Measurements from ENCODE around the gene NBPF12. TPM values are rescaled to one million over a fixed set of nuclear protein-coding genes. Genes with fewer than 3 reads are reported as not detected.
A peak's percentile ranks its signal among the peaks of the same experiment; 100 is the strongest.
"Not testable (repeated sequence)": the region's sequence is repeated elsewhere in the genome, so short reads cannot be mapped to it uniquely, and the experiment has no call there.

NBPF12 gene, protein sequence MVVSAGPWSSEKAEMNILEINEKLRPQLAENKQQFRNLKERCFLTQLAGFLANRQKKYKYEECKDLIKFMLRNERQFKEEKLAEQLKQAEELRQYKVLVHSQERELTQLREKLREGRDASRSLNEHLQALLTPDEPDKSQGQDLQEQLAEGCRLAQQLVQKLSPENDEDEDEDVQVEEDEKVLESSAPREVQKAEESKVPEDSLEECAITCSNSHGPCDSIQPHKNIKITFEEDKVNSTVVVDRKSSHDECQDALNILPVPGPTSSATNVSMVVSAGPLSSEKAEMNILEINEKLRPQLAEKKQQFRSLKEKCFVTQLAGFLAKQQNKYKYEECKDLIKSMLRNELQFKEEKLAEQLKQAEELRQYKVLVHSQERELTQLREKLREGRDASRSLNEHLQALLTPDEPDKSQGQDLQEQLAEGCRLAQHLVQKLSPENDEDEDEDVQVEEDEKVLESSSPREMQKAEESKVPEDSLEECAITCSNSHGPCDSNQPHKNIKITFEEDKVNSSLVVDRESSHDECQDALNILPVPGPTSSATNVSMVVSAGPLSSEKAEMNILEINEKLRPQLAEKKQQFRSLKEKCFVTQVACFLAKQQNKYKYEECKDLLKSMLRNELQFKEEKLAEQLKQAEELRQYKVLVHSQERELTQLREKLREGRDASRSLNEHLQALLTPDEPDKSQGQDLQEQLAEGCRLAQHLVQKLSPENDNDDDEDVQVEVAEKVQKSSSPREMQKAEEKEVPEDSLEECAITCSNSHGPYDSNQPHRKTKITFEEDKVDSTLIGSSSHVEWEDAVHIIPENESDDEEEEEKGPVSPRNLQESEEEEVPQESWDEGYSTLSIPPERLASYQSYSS (N-terminal part only)
- 10 to 100 TPM; 30.7 to 33.9 TPM for total RNA-seq
- polyA plus RNA-seq (2013, experiment 1 of 2) = 14.7 TPM
- 15.5 TPM for polyA plus RNA-seq (2013, experiment 2 of 2)
- long read RNA-seq, experiment 1, partial matches to known transcripts = 4 of 18 reads
- long read RNA-seq, experiment 1, other reads (novel, unspliced or antisense) = 14 of 18 reads
- long read RNA-seq, experiment 2, partial matches to known transcripts = 7 of 52 reads
- long read RNA-seq, experiment 2, other reads (novel, unspliced or antisense) = 45 of 52 reads
- long read RNA-seq, experiment 3, partial matches to known transcripts = 23 of 120 reads
- long read RNA-seq, experiment 3, other reads (novel, unspliced or antisense) = 97 of 120 reads
- long read RNA-seq, experiment 4, partial matches to known transcripts = 1 of 2 reads
- long read RNA-seq, experiment 4, other reads (novel, unspliced or antisense) = 1 of 2 reads

DNA sequence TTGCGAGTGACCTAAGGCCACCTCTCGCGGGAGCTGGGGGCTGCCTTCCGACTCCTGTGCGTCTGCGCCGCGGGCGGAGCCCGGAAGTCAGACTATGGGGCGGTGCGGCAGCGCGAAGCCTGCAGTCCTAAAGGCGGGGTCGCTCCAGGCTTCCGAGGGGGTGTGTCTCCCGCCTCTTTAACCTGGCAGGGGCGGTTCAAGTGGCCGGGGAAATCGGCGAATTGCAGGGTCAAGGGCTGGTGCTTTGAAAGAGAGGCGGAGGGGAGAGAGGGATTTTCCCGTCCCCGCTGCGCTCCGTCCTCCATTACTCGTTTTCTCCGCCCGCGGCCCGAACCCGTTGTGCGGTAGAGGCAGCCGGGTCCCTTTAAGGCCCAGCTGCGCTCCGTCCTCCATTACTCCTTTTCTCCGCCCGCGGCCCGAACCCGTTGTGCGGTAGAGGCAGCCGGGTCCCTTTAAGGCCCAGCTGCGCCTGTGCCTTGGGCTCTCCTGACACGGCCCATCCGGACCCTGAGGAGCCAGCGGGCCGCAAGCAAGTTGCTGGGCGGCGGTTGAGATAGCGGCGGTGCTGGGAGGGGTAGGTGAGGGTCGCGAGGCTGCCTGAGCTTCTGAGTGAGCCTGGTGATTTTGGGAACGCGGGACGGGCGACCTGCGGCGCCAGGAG is at the start of gene NBPF12:
TSS of gene NBPF12 (plus strand) at position 83 of the 661 bp plus-strand sequence. CDS start 21,820 bp downstream, outside the sequence.
- WGBS, 2 experiments (ENCODE audit: insufficient coverage in 1 of 2, insufficient read length in 1 of 2) = 0% methylated on average over 53 of the region's 61 CpGs; no CpG with 5 or more reads in 1 of the 2 experiments
- not testable (repeated sequence) for H3K27me3 Mint-ChIP-seq (ENCODE audit: insufficient read depth); H3K36me3 ChIP-seq (ENCODE audit: control insufficient read depth, insufficient read depth, low read length); H3K27me3 ChIP-seq (ENCODE audit: control insufficient read depth, insufficient read depth, low read length, poor library complexity, severe bottlenecking); H3K9me3 Mint-ChIP-seq; H3K9me3 ChIP-seq (ENCODE audit: control insufficient read depth, low read length); H3K4me1 ChIP-seq (ENCODE audit: control insufficient read depth, insufficient read depth, low read length); H3K36me3 Mint-ChIP-seq (ENCODE audit: low read depth)
- H3K4me1 Mint-ChIP-seq = peaks cover 11% of the 10 kb centered on the region
- peak within 1 kb of the TSS; percentile 63 for H3K27ac ChIP-seq (ENCODE audit: low read depth, low read length)
- DNase-seq = peak; percentile 95
- peak within 1 kb of the TSS; percentile 91 for H3K27ac Mint-ChIP-seq
- peak within 1 kb of the TSS; percentile 89 for H3K4me3 ChIP-seq (ENCODE audit: low read length)
- peak within 1 kb of the TSS; percentile 89 for H3K4me3 Mint-ChIP-seq
- peak within 1 kb of the TSS; percentile 66 for H3K9ac ChIP-seq (ENCODE audit: extremely low read depth, low read length, poor library complexity, severe bottlenecking)

DNA sequence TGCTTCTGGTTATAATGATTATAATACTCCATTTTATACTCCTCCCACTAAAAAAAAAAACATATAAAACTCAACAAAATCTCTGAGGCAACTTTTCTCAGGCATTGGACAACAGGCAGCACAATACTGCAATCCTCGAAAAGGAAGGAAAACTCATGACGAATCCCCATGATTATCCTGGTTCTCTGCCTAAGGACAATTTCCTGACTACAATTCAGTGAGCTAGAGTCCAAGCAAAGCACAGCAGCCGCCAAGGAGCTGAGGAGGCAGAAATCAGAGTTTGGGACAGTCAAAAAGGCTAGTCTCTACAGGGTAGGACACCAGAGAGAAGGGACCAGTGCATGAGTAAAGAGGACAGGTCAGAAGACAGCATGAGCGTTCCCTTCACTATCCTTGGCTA is 46.8 kb upstream of the NBPF12 start:
- not testable (repeated sequence) for DNase-seq; H3K27me3 Mint-ChIP-seq (ENCODE audit: insufficient read depth); H3K4me3 ChIP-seq (ENCODE audit: low read length); H3K36me3 Mint-ChIP-seq (ENCODE audit: low read depth); H3K27ac ChIP-seq (ENCODE audit: low read depth, low read length); H3K27me3 ChIP-seq (ENCODE audit: control insufficient read depth, insufficient read depth, low read length, poor library complexity, severe bottlenecking); H3K4me1 ChIP-seq (ENCODE audit: control insufficient read depth, insufficient read depth, low read length); H3K4me1 Mint-ChIP-seq; H3K36me3 ChIP-seq (ENCODE audit: control insufficient read depth, insufficient read depth, low read length); H3K9ac ChIP-seq (ENCODE audit: extremely low read depth, low read length, poor library complexity, severe bottlenecking); H3K4me3 Mint-ChIP-seq; H3K27ac Mint-ChIP-seq
- 100% methylated on average over 1 of the region's 4 CpGs; no CpG with 5 or more reads in 1 of the 2 experiments for WGBS, 2 experiments (ENCODE audit: insufficient coverage in 1 of 2, insufficient read length in 1 of 2)
- peaks cover 12% of the 10 kb centered on the region for H3K9me3 Mint-ChIP-seq
- H3K9me3 ChIP-seq (ENCODE audit: control insufficient read depth, low read length) = peaks cover 14% of the 10 kb centered on the region

DNA sequence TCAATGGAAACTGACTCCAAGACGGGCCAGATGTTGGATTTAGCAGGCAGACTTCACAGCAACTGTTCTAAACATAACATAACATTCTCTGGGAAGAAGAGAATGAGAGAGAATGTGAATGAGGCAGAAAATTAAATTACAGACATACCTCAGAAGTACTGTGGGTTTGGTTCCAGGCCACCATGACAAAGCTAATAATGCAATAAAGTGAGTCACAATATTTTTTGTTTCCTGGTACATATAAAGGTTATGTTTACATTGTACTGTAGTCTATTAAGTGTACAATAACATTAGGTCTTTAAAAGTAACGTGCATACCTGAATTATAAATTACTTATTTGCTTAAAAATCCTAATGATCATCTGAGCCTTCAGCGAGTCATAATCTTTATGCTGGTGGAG is 45.8 kb upstream of the NBPF12 start:
- peaks cover 12% of the 10 kb centered on the region for H3K9me3 Mint-ChIP-seq
- not testable (repeated sequence) for H3K36me3 Mint-ChIP-seq (ENCODE audit: low read depth); H3K27ac Mint-ChIP-seq; H3K4me1 Mint-ChIP-seq; H3K4me1 ChIP-seq (ENCODE audit: control insufficient read depth, insufficient read depth, low read length); H3K4me3 Mint-ChIP-seq; H3K9ac ChIP-seq (ENCODE audit: extremely low read depth, low read length, poor library complexity, severe bottlenecking); H3K27me3 ChIP-seq (ENCODE audit: control insufficient read depth, insufficient read depth, low read length, poor library complexity, severe bottlenecking); H3K4me3 ChIP-seq (ENCODE audit: low read length); H3K27me3 Mint-ChIP-seq (ENCODE audit: insufficient read depth); H3K27ac ChIP-seq (ENCODE audit: low read depth, low read length); H3K36me3 ChIP-seq (ENCODE audit: control insufficient read depth, insufficient read depth, low read length); DNase-seq
- 86% methylated on average over 1 of the region's 3 CpGs; no CpG with 5 or more reads in 1 of the 2 experiments for WGBS, 2 experiments (ENCODE audit: insufficient coverage in 1 of 2, insufficient read length in 1 of 2)
- H3K9me3 ChIP-seq (ENCODE audit: control insufficient read depth, low read length) = peaks cover 14% of the 10 kb centered on the region

DNA sequence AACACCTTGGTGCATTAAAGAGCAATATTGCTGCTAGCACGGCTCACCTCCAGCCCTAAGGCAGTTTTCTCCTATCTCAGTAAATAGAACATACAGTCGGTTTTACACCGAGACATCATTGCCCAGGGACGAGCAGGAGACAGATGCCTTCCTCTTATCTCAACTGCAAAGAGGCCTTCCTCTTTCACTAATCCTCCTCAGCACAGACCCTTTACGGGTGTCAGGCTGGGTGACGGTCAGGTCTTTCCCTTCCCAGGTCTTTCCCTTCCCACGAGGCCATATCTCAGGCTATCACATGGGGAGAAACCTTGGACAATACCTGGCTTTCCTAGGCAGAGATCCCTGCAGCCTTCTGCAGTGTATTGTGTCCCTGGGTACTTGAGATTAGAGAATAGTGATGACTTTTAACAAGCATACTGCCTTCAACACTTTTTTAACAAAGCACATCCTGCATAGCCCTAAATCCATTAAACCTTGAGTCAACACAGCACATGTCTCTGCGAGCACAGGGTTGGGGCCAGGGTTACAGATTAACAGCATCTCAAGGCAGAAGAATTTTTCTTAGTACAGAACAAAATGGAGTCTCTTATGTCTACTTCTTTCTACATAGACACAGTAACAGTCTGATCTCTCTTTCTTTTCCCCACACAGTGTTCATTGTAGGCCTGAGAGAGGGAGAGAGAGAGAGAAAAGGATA is 30.4 kb upstream of the NBPF12 start:
- H3K27me3 ChIP-seq (ENCODE audit: control insufficient read depth, insufficient read depth, low read length, poor library complexity, severe bottlenecking); H3K9me3 Mint-ChIP-seq; H3K9ac ChIP-seq (ENCODE audit: extremely low read depth, low read length, poor library complexity, severe bottlenecking); H3K4me1 ChIP-seq (ENCODE audit: control insufficient read depth, insufficient read depth, low read length); H3K36me3 ChIP-seq (ENCODE audit: control insufficient read depth, insufficient read depth, low read length); H3K27ac ChIP-seq (ENCODE audit: low read depth, low read length); H3K4me1 Mint-ChIP-seq; H3K27me3 Mint-ChIP-seq (ENCODE audit: insufficient read depth); H3K4me3 ChIP-seq (ENCODE audit: low read length); H3K4me3 Mint-ChIP-seq; H3K9me3 ChIP-seq (ENCODE audit: control insufficient read depth, low read length); H3K36me3 Mint-ChIP-seq (ENCODE audit: low read depth): not testable (repeated sequence)
- DNase-seq = peak; percentile 39
- peak overlapping the region; percentile 55 for H3K27ac Mint-ChIP-seq
- WGBS, 2 experiments (ENCODE audit: insufficient coverage in 1 of 2, insufficient read length in 1 of 2) = 27% methylated on average over 2 of the region's 8 CpGs; no CpG with 5 or more reads in 1 of the 2 experiments
